K562 (cell line): ENCODE data around the gene CTDSP2. TPM values are rescaled to one million over a fixed set of nuclear protein-coding genes. Genes with fewer than 3 reads are reported as not detected.

Source experiments
- CCAR2 ChIP-seq: fragments of 200-400 bp; formaldehyde crosslinking; IDR thresholded peaks from 2 replicates; pipeline ENCODE4 v1.6.1; 2017; ENCODE audit warnings: mild to moderate bottlenecking, low read depth, low read length
- GTF2E2 ChIP-seq: fragments of 200-800 bp; sonication (Bioruptor generic); IDR thresholded peaks from 2 replicates; pipeline ENCODE4 v1.6.1; 2016; ENCODE audit warnings: missing genetic modification characterization, missing compliant biosample characterization
- JUND ChIP-seq, 2 experiments: IDR thresholded peaks; 2 replicates in 1 of 2; 3 replicates in 1 of 2; pipeline ENCODE4 v1.6.1; 2011; ENCODE audit warnings: borderline replicate concordance in 2 of 2, low read depth in 2 of 2, low read length in 2 of 2, improper control_type of control experiment in 1 of 2, missing biosample characterization in 1 of 2, missing genetic modification characterization in 1 of 2, missing genetic modification reagents in 1 of 2
- NRF1 ChIP-seq, 2 experiments: fragments of 450-650 bp; IDR thresholded peaks in 1 of 2; conservative IDR thresholded peaks in 1 of 2; 2 replicates each; pipeline ENCODE4 v1.6.1; 2014; ENCODE audit warnings: mild to moderate bottlenecking in 2 of 2
- RFX7 ChIP-seq: fragments of 250-450 bp; sonication (Bioruptor Pico); IDR thresholded peaks from 2 replicates; pipeline ENCODE4 v1.5.1; 2021; ENCODE audit warnings: mild to moderate bottlenecking
- SMARCA4 ChIP-seq: fragments of 450-650 bp; IDR thresholded peaks from 2 replicates; pipeline ENCODE4 v1.6.1; 2016
- SREBF1 ChIP-seq: fragments of 150-350 bp; IDR thresholded peaks from 2 replicates; pipeline ENCODE4 v1.6.1; 2014; ENCODE audit warnings: antibody characterized with exemption, low read depth, low read length, borderline replicate concordance
- TAF9B ChIP-seq: fragments of 450-650 bp; IDR thresholded peaks from 2 replicates; pipeline ENCODE4 v1.6.1; 2018; ENCODE audit warnings: mild to moderate bottlenecking; ENCODE audit not compliant: partially characterized antibody
- TCF3 ChIP-seq: sonication (generic); formaldehyde crosslinking; IDR thresholded peaks from 2 replicates; pipeline ENCODE4 v1.4.0; 2020; ENCODE audit warnings: mild to moderate bottlenecking, missing genetic modification reagents
- TOE1 ChIP-seq, 2 experiments: fragments of 450-650 bp in 1 of 2; sonication (generic) in 1 of 2; formaldehyde crosslinking in 1 of 2; IDR thresholded peaks; 2 replicates each; pipeline versions ENCODE4 v1.7.1 to v1.8.0; 2016 to 2022; ENCODE audit warnings: borderline replicate concordance in 2 of 2, mild to moderate bottlenecking in 2 of 2, antibody characterized with exemption in 1 of 2, inconsistent platforms in 1 of 2, low read depth in 1 of 2, missing genetic modification reagents in 1 of 2, moderate library complexity in 1 of 2
- ZBTB34 ChIP-seq: fragments of 250-450 bp; sonication (Bioruptor Pico); IDR thresholded peaks from 2 replicates; pipeline ENCODE4 v1.8.0; 2021; ENCODE audit warnings: mild to moderate bottlenecking, moderate library complexity
- ZNF23 ChIP-seq: fragments of 250-450 bp; sonication (Bioruptor Pico); IDR thresholded peaks from 2 replicates; pipeline ENCODE4 v1.4.0; 2020; ENCODE audit warnings: mild to moderate bottlenecking
- polyA plus RNA-seq, 8 experiments: library from polyadenylated mRNA; depleted of rRNA in 4 of 8; stranded (reverse) in 5 of 8; unstranded in 3 of 8; fragments of >200 nt; fragmentation: Nextera tagmentation in 2 of 8; fragmentation: Illumina TruSeq in 1 of 8; extraction: Ambion mirVana in 2 of 8; extraction: Trizol in 1 of 8; gene quantifications; 2 replicates each; pipeline versions ENCODE4 v1.2.1 to v1.2.3, GENCODE V29; 2011 to 2014; ENCODE audit warnings: inconsistent platforms in 1 of 8, missing spikeins in 1 of 8
- total RNA-seq, 7 experiments: library from RNA; depleted of rRNA in 6 of 7; stranded (reverse); fragments of >200 nt in 6 of 7; fragmentation: Illumina TruSeq in 2 of 7; extraction: Trizol in 2 of 7; gene quantifications; 2 replicates each; pipeline versions ENCODE4 v1.2.1 to v1.2.3, GENCODE V29; 2011 to 2021; ENCODE audit warnings: low replicate concordance in 1 of 7
- TF ChIP-seq, protein P1 (sequence below), 2 experiments: fragments of 450-650 bp in 1 of 2; sonication (generic) in 1 of 2; formaldehyde crosslinking in 1 of 2; IDR thresholded peaks; 2 replicates each; pipeline versions ENCODE4 v1.7.1 to v1.9.0; 2016 to 2022; ENCODE audit warnings: inconsistent platforms in 1 of 2, mild to moderate bottlenecking in 1 of 2, missing genetic modification reagents in 1 of 2
- TF ChIP-seq, protein P2 (sequence below), 3 experiments: fragments of 200-800 bp in 1 of 3; sonication (Bioruptor generic) in 1 of 3; sonication (generic) in 1 of 3; formaldehyde crosslinking in 1 of 3; IDR thresholded peaks; 2 replicates each; pipeline versions ENCODE4 v1.6.1 to v1.8.0; 2016 to 2022; ENCODE audit warnings: mild to moderate bottlenecking in 2 of 3, missing compliant biosample characterization in 2 of 3, missing genetic modification characterization in 2 of 3, missing genetic modification reagents in 1 of 3

CTDSP2 gene
- total and polyA plus RNA-seq, 9 of the 15 experiments (the other 6 are each of a cell fraction or from before 2014, with no cell fraction given): 20.4 to 108 (median 47.7) TPM

DNA sequence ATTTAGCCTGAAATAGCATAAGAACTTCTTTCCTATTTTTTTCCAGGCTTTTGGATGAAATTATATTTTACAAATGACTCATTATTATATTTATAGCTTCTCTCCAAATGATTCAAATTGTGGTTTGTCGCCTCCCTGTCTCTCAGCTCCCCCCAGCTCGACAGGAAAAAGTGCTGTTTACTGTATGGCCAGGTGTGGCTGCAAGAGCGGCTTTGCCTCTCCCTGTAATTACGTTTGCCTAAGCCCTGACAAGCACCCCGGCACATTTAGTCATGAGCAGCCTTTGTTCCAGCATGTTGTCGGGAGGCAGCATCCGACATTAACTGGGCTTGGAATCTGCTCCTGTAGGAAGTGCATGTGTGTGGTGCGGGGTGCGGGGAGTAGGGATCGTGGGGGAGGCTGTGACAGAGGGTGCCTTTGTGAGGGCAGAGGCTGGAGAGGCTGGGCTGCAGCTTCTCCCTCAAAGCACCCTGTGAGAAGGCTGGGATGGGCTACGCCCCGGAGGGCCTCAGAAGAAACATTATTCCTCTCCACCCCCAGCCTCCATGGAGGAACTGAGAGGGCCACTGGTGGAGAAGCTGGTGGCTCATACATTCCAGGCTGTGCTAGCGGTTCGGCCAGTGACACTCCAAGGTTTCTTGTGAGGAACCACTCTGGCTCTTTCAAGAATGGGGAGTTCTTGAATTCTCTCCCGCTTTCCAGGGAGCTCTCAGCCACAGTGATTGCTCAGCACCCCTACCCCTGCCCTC is 42.1 kb upstream of the CTDSP2 start (continued):
- TF ChIP-seq, protein P1, sequence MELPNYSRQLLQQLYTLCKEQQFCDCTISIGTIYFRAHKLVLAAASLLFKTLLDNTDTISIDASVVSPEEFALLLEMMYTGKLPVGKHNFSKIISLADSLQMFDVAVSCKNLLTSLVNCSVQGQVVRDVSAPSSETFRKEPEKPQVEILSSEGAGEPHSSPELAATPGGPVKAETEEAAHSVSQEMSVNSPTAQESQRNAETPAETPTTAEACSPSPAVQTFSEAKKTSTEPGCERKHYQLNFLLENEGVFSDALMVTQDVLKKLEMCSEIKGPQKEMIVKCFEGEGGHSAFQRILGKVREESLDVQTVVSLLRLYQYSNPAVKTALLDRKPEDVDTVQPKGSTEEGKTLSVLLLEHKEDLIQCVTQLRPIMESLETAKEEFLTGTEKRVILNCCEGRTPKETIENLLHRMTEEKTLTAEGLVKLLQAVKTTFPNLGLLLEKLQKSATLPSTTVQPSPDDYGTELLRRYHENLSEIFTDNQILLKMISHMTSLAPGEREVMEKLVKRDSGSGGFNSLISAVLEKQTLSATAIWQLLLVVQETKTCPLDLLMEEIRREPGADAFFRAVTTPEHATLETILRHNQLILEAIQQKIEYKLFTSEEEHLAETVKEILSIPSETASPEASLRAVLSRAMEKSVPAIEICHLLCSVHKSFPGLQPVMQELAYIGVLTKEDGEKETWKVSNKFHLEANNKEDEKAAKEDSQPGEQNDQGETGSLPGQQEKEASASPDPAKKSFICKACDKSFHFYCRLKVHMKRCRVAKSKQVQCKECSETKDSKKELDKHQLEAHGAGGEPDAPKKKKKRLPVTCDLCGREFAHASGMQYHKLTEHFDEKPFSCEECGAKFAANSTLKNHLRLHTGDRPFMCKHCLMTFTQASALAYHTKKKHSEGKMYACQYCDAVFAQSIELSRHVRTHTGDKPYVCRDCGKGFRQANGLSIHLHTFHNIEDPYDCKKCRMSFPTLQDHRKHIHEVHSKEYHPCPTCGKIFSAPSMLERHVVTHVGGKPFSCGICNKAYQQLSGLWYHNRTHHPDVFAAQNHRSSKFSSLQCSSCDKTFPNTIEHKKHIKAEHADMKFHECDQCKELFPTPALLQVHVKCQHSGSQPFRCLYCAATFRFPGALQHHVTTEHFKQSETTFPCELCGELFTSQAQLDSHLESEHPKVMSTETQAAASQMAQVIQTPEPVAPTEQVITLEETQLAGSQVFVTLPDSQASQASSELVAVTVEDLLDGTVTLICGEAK (IDR thresholded peaks at IDR 0.05): no peak
- TF ChIP-seq, protein P1 (CRISPR knock-in tag; IDR thresholded peaks at IDR 0.05): no peak
- no peak for TF ChIP-seq TAF9B
- no peak for TF ChIP-seq TCF3
- TF ChIP-seq RFX7: no peak
- TF ChIP-seq, protein P2, sequence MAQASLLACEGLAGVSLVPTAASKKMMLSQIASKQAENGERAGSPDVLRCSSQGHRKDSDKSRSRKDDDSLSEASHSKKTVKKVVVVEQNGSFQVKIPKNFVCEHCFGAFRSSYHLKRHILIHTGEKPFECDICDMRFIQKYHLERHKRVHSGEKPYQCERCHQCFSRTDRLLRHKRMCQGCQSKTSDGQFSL (CRISPR knock-in tag; IDR thresholded peaks at IDR 0.05): peak; percentile 7; the same call in 1 of the 2 replicates
- TF ChIP-seq, protein P2 (tag; IDR thresholded peaks at IDR 0.05): no peak
- 0 out of 4 replicates have a peak, but pooled peaks of 1 of the 2 experiments have one; percentile 12 for TF ChIP-seq NRF1 (conservative IDR thresholded peaks at IDR 0.05 in 1 of 2, IDR thresholded peaks at IDR 0.05 in 1 of 2)
- no peak for TF ChIP-seq SMARCA4
- no peak for TF ChIP-seq JUND (IDR thresholded peaks at IDR 0.05; ENCODE audit: borderline replicate concordance, low read depth, low read length)
- TF ChIP-seq JUND (tag; IDR thresholded peaks at IDR 0.05; ENCODE audit: borderline replicate concordance, low read depth, low read length): no peak
- TF ChIP-seq ZNF23 (CRISPR knock-in tag): no peak
- no peak for TF ChIP-seq TOE1 (IDR thresholded peaks at IDR 0.05; ENCODE audit: borderline replicate concordance)
- no peak for TF ChIP-seq TOE1 (CRISPR knock-in tag; IDR thresholded peaks at IDR 0.05; ENCODE audit: borderline replicate concordance, low read depth)
- no peak for TF ChIP-seq SREBF1
- TF ChIP-seq GTF2E2 (tag): no peak
- no peak for TF ChIP-seq CCAR2
- no peak for TF ChIP-seq ZBTB34
